HG03558 (cell line): ENCODE measurements around the gene KIF1C.

Source experiments
- ATAC-seq: cut with Tn5 transposase; IDR thresholded peaks from one replicate; pipeline ENCODE4 v1.9.1; 2021; ENCODE audit warnings: moderate number of reproducible peaks; ENCODE audit not compliant: unreplicated experiment; ENCODE audit errors: extremely low read depth

Gene KIF1C

GRCh38 chr17:4968486-4969046, 29.2 kb upstream of the KIF1C start:
- ATAC-seq: no peak

GRCh38 chr17:4969047-4969550, 28.7 kb upstream of the KIF1C start:
- no peak for ATAC-seq

- no peak for ATAC-seq
These were observed 28.1 kb upstream of the KIF1C start for GRCh38 chr17:4969551-4970173.

- no peak for ATAC-seq
These were observed 27.5 kb upstream of the KIF1C start for GRCh38 chr17:4970273-4970672.

GRCh38 chr17:4971826-4972225, 25.9 kb upstream of the KIF1C start:
- ATAC-seq: no peak

GRCh38 chr17:4972322-4972721, 25.4 kb upstream of the KIF1C start:
- ATAC-seq: no peak

GRCh38 chr17:4972752-4973151, 25.0 kb upstream of the KIF1C start:
- ATAC-seq: no peak

GRCh38 chr17:4973256-4974114, 24.3 kb upstream of the KIF1C start:
- ATAC-seq: no peak

- no peak for ATAC-seq
These were observed 23.6 kb upstream of the KIF1C start for GRCh38 chr17:4974115-4974670.

GRCh38 chr17:4978726-4979125, 19.0 kb upstream of the KIF1C start:
- no peak for ATAC-seq

GRCh38 chr17:4980644-4981216, 17.0 kb upstream of the KIF1C start:
- ATAC-seq: no peak

- ATAC-seq: no peak
These were observed 15.4 kb upstream of the KIF1C start for GRCh38 chr17:4982305-4982704.

- ATAC-seq: no peak
These were observed 11.3 kb upstream of the KIF1C start for GRCh38 chr17:4986403-4986802.

GRCh38 chr17:4986951-4987766, 10.6 kb upstream of the KIF1C start, which contains the start of gene CAMTA2:
CAMTA2 (minus strand) TSS chr17:4987675; CDS start chr17:4986222, 1,453 bp downstream.
- no peak for ATAC-seq

GRCh38 chr17:4987767-4988567, 9.8 kb upstream of the KIF1C start:
- ATAC-seq: no peak

- ATAC-seq: no peak
These were observed 3.6 kb upstream of the KIF1C start for GRCh38 chr17:4994081-4994595.

GRCh38 chr17:4998027-4998731, 429 bp downstream of the KIF1C start:
- ATAC-seq: no peak
